Measurements from ENCODE around the gene ITPR1. TPM values are rescaled to one million over a fixed set of nuclear protein-coding genes. Genes with fewer than 3 reads are reported as not detected.

ITPR1 gene
- total RNA-seq, 2 donors from 2014 or later = 7.0 to 18.2 TPM

DNA sequence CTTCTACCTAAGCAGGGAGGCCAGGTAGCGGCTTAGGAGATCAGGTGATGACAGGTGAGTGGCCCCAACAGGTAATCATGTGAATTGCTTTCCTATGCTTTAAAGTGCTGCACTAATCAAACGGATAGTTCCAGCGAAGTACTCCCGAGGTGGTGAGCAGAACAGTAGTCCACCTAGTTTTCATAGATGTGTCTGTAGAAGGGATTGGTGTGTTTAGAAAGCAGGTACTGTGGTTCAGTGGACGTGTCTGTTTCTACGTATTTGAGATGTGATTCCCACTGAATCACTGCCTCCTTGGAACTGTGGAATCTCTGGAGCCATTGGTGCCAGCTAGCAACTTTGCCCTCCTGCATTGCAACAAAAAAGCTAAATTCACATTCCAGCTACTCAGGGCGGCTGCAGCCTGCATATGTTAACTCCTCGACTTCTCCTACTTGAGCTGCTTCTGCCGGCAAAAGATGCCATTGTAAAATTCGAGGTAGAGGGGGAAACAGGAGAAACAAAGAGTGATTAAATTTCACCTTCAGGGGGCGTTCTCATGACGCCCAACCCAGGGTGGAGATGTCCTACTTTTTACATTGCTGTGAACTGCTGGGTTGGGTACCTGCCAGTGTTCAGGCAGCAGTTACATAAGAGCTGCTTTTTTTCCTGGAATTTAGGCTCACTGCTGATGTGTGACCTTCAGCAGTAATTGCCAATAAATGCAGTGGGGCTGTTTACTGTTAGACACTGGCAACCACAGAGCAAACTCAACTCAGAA, 227.3 kb downstream of the ITPR1 start:
- no peak overlapping the region for H3K4me3 ChIP-seq
- H3K9me3 ChIP-seq = no peaks in the 10 kb centered on the region
- no peaks in the 10 kb centered on the region for H3K27me3 ChIP-seq
- H3K4me1 ChIP-seq = peaks cover 7% of the 10 kb centered on the region
- no peaks in the 10 kb centered on the region for H3K36me3 ChIP-seq
- no peak overlapping the region for H3K9ac ChIP-seq (ENCODE audit: low read depth in 2 of 2, low read length in 2 of 2)
- intact Hi-C loops (cut with DNase I) = loop anchor here (5.0 kb wide), 1 partner anchor 257 kb away; the partner anchor contains the start of gene BHLHE40
- TF ChIP-seq, protein P1, sequence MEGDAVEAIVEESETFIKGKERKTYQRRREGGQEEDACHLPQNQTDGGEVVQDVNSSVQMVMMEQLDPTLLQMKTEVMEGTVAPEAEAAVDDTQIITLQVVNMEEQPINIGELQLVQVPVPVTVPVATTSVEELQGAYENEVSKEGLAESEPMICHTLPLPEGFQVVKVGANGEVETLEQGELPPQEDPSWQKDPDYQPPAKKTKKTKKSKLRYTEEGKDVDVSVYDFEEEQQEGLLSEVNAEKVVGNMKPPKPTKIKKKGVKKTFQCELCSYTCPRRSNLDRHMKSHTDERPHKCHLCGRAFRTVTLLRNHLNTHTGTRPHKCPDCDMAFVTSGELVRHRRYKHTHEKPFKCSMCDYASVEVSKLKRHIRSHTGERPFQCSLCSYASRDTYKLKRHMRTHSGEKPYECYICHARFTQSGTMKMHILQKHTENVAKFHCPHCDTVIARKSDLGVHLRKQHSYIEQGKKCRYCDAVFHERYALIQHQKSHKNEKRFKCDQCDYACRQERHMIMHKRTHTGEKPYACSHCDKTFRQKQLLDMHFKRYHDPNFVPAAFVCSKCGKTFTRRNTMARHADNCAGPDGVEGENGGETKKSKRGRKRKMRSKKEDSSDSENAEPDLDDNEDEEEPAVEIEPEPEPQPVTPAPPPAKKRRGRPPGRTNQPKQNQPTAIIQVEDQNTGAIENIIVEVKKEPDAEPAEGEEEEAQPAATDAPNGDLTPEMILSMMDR (IDR thresholded peaks at IDR 0.05) = peak; percentile 28
- peak; percentile 75 for DNase-seq
- H3K27ac ChIP-seq = peak overlapping the region; percentile 32

DNA sequence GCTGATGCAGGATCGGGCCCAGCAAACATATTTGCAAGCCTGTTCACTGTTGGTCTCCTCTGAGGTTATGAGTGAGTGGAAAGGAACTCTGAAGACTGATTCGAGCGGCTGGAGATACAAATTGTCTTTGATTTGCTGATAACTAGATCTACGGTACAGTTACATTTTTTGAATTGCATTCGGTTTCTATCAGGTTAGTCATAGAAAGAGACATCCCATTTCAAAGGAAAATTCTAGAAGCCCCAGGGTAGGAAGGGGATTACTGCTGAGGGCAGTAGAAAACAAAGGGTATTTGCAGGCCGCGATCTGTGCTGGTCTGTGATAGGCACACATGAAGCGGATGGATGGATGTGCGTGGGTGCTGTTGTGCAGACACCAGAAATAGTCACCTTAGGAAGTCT, 228.4 kb downstream of the ITPR1 start:
- Histone ChIP-seq H3K4me1 (peaks cover 7% of the 10 kb centered on the region), H3K9me3 (no peaks in the 10 kb centered on the region), H3K4me3 (no peak overlapping the region), H3K27ac (no peak overlapping the region), H3K9ac (ENCODE audit: low read depth in 2 of 2, low read length in 2 of 2) (no peak overlapping the region), H3K36me3 (no peaks in the 10 kb centered on the region), H3K27me3 (no peaks in the 10 kb centered on the region)
- TF ChIP-seq, protein P1 (IDR thresholded peaks at IDR 0.05) = no peak
- intact Hi-C loops (cut with DNase I) = loop anchor here (5.0 kb wide), 1 partner anchor 256 kb away; the partner anchor contains the start of gene BHLHE40
- DNase-seq = no peak

DNA sequence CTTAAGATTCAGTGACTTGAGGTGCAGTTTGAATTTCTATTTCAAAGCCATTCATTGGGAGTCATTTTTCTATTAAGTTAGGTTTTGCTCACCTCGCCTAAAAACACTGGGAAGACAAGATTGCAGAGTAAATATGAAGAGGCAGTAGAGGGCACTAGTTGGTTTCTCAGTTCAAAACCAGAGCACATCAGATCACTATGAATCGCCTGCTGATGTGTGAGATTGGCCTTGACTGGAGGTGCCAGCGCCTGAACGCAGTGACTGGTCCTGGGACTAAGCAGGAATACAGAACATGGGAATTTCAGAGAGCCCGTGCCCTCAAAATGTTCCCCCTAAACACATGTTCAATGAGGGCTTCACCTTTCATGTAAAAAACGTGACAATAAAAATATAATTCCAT, 229.0 kb downstream of the ITPR1 start:
- TF ChIP-seq, protein P1 (IDR thresholded peaks at IDR 0.05) = peak; percentile 44
- Histone ChIP-seq H3K27ac (no peak overlapping the region), H3K4me1 (peaks cover 7% of the 10 kb centered on the region)

DNA sequence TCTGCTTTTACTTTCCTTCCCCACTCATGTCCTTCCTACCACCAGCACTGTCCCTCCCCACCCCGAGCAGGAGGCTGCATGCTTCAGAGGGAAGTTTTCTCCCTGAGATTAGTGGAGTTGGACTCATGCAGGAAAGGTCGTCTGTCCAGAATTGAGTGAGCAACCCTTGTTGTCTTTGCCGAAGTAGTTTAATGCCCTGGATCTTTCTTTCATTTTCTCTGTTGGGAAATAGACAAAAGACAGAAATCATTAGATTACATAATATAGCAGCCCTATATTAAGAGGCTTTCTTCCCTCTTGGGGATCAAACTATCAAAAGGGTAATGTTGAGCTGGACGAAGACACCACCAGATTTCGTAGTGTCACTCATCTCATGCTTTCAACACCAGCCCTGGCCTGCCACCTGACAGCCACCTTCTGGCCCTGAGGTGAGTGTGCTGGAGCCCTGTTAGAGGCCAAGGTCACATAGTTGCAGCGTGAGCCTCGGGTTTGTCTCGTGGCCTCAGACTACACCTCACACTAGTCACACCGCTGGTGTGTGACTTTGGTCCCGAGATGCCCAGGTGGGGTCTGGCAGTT, 231.0 kb downstream of the ITPR1 start:
- intact Hi-C loops (cut with DNase I) = loop anchor here (5.0 kb wide), 1 partner anchor 253 kb away; the partner anchor contains the start of gene BHLHE40
- Histone ChIP-seq H3K27me3 (no peaks in the 10 kb centered on the region), H3K4me1 (peaks cover 6% of the 10 kb centered on the region), H3K9me3 (no peaks in the 10 kb centered on the region), H3K4me3 (no peak overlapping the region), H3K9ac (ENCODE audit: low read depth in 2 of 2, low read length in 2 of 2) (no peak overlapping the region), H3K27ac (no peak overlapping the region), H3K36me3 (no peaks in the 10 kb centered on the region)
- TF ChIP-seq, protein P1 (IDR thresholded peaks at IDR 0.05) = no peak
- no peak for DNase-seq

More for the DNA sequence above, 229.0 kb downstream of the ITPR1 start:
- H3K9ac ChIP-seq (ENCODE audit: low read depth in 2 of 2, low read length in 2 of 2) = no peak overlapping the region
- no peaks in the 10 kb centered on the region for H3K9me3 ChIP-seq
- no peaks in the 10 kb centered on the region for H3K27me3 ChIP-seq
- DNase-seq = peak; percentile 62
- no peak overlapping the region for H3K4me3 ChIP-seq
- intact Hi-C loops (cut with DNase I) = loop anchor here (5.0 kb wide), 1 partner anchor 255 kb away; the partner anchor contains the start of gene BHLHE40
- no peaks in the 10 kb centered on the region for H3K36me3 ChIP-seq

DNA sequence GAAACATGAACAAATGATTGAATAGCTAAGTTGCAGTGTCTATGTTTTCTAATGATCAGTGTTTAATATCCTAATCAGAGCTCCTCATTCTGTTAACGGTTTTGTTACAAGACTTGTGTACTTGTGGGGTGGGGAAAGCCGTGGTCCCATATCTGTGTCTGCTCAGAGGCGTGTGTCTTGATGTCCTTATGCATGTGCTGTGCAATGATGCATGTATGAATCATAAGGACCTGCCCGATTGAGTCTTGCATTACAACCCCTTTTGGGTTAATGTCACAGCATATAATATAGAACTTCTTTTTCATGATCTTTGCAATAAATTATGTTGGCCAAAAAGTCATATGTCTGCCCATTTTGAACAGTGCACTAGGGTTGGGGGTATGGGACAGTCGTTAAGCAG, 233.4 kb downstream of the ITPR1 start:
- no peaks in the 10 kb centered on the region for H3K36me3 ChIP-seq
- no peak overlapping the region for H3K9ac ChIP-seq (ENCODE audit: low read depth in 2 of 2, low read length in 2 of 2)
- TF ChIP-seq, protein P1 (IDR thresholded peaks at IDR 0.05) = no peak
- intact Hi-C loops (cut with DNase I) = no loop called here
- H3K27me3 ChIP-seq = no peaks in the 10 kb centered on the region
- H3K9me3 ChIP-seq = no peaks in the 10 kb centered on the region
- H3K27ac ChIP-seq = no peak overlapping the region
- no peaks in the 10 kb centered on the region for H3K4me1 ChIP-seq
- no peak overlapping the region for H3K4me3 ChIP-seq
- no peak for DNase-seq
